Ishikawa (cell line): ENCODE results near the gene DCTPP1.

Experiments
- YY1 ChIP-seq: IDR thresholded peaks from 2 replicates; pipeline ENCODE4 v1.6.1; 2012; ENCODE audit warnings: low read depth
- TF ChIP-seq, protein P1 (sequence below): IDR thresholded peaks from 2 replicates; pipeline ENCODE4 v1.6.1; 2012

- TF ChIP-seq YY1, result no peak
- TF ChIP-seq, protein P1, sequence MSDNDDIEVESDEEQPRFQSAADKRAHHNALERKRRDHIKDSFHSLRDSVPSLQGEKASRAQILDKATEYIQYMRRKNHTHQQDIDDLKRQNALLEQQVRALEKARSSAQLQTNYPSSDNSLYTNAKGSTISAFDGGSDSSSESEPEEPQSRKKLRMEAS, result no peak
Measured at GRCh38 chr16:30379158-30379783, 50.6 kb downstream of the DCTPP1 start.
